VCaP (cell line): ENCODE data around the gene NFAM1.

Experiments used
- H3K27ac ChIP-seq: fragments of 450-650 bp; 2 replicates; pipeline ENCODE4 v1.5.1; 2017
- CTCF ChIP-seq: fragments of 450-650 bp; conservative IDR thresholded peaks from 2 replicates; pipeline ENCODE4 v1.5.1; 2017; ENCODE audit warnings: mild to moderate bottlenecking, moderate library complexity

Gene NFAM1

GRCh38 chr22:42347281-42347824, 84.8 kb downstream of the NFAM1 start:
- TF ChIP-seq CTCF: no peak
- no peak overlapping the region for H3K27ac ChIP-seq

GRCh38 chr22:42346722-42347121, 85.5 kb downstream of the NFAM1 start:
- H3K27ac ChIP-seq: no peak overlapping the region
- no peak for TF ChIP-seq CTCF

GRCh38 chr22:42345458-42345857, 86.7 kb downstream of the NFAM1 start:
- H3K27ac ChIP-seq: no peak overlapping the region
- TF ChIP-seq CTCF: no peak

- H3K27ac ChIP-seq: peak overlapping the region; percentile 67; the same call in 1 of the 2 replicates
- no peak for TF ChIP-seq CTCF
Observed at GRCh38 chr22:42344361-42344905, 87.8 kb downstream of the NFAM1 start.

GRCh38 chr22:42343531-42344081, 88.6 kb downstream of the NFAM1 start:
- peak overlapping the region; percentile 67; the same call in 1 of the 2 replicates for H3K27ac ChIP-seq
- TF ChIP-seq CTCF: no peak

GRCh38 chr22:42343121-42343454, 89.1 kb downstream of the NFAM1 start:
- TF ChIP-seq CTCF: no peak
- peak overlapping the region; percentile 67; the same call in 1 of the 2 replicates for H3K27ac ChIP-seq

- H3K27ac ChIP-seq: peak overlapping the region; percentile 67; the same call in 1 of the 2 replicates
- TF ChIP-seq CTCF: no peak
Observed at GRCh38 chr22:42342426-42343120, 89.6 kb downstream of the NFAM1 start.
